ENCODE results near the gene CIART. TPM values are rescaled to one million over a fixed set of nuclear protein-coding genes. Genes with fewer than 3 reads are reported as not detected.

CIART gene
- total RNA-seq, 4 donors from 2014 or later, result 0.85 to 4.1 (median 3.1) TPM

GRCh38 chr1:150283260-150283659, 906 bp downstream of the CIART start:
- TF ChIP-seq CTCF (IDR thresholded peaks at IDR 0.05; ENCODE audit: low read depth), result no peak

- no peak for TF ChIP-seq CTCF (IDR thresholded peaks at IDR 0.05; ENCODE audit: low read depth)
These were observed 6.0 kb downstream of the CIART start for GRCh38 chr1:150288382-150288781.

GRCh38 chr1:150288822-150289221, 6.5 kb downstream of the CIART start:
- TF ChIP-seq CTCF (IDR thresholded peaks at IDR 0.05; ENCODE audit: low read depth), result no peak

- no peak for TF ChIP-seq CTCF (IDR thresholded peaks at IDR 0.05; ENCODE audit: low read depth)
These were observed 11.3 kb downstream of the CIART start, which contains the start of gene MRPS21 for GRCh38 chr1:150293433-150294253. TSS of gene MRPS21 (plus strand) at chr1:150293861. CDS start at chr1:150294367, 506 bp downstream.

GRCh38 chr1:150295476-150295875, 13.1 kb downstream of the CIART start:
- no peak for TF ChIP-seq CTCF (IDR thresholded peaks at IDR 0.05; ENCODE audit: low read depth)

- TF ChIP-seq CTCF (IDR thresholded peaks at IDR 0.05; ENCODE audit: low read depth), result no peak
These were observed 17.4 kb downstream of the CIART start for GRCh38 chr1:150299716-150300115.

- TF ChIP-seq CTCF (IDR thresholded peaks at IDR 0.05; ENCODE audit: low read depth), result no peak
These were observed 20.0 kb downstream of the CIART start for GRCh38 chr1:150302338-150302737.
